HG02852 (cell line): ENCODE measurements around the gene ETS2.

Experiments
- ATAC-seq: cut with Tn5 transposase; IDR thresholded peaks from one replicate; pipeline ENCODE4 v1.9.1; 2021; ENCODE audit warnings: mild to moderate bottlenecking, moderate library complexity; ENCODE audit not compliant: unreplicated experiment

Gene ETS2

DNA sequence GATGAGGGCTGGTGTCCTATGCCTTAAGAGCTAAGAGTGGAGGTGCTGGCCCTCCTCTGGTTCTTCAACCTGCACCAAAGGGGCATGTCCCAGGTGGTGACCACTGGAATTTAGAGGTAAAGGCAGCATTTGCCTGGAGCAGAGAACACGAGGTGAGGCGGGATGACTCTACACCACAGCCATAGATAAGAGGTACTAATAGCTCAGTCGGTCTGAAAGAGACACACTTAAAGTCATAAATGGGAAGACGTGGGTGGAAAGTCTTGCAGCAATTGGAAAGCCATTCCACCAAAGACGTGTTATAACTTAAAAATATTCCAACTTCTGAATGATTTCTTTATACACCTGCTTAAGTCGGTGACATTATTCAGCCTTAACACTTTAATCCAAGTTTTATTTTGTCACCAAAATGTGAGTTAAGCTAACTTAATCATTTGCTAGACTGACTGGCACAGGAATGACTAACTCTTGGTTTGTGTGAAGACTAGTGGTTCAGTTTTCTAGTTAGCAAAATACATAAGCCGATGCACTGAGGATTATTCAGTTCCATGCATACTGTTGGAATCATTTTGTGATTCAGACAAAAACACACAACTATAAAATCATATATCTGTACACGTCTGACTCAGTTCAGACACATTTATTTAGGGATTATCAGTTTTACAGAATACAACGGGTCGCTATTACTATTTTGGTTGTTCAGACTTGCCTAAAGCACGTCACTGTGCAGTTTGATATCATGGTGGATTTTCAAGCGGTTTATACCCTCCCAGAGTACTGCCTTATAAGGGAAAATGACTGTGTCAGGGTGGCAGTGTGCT is 4.6 kb upstream of the ETS2 start:
- ATAC-seq, result no peak

GRCh38 chr21:38802050-38803026 is 3.4 kb upstream of the ETS2 start:
- ATAC-seq, result no peak

- ATAC-seq, result no peak
Observed at GRCh38 chr21:38803075-38803660, 2.6 kb upstream of the ETS2 start.

DNA sequence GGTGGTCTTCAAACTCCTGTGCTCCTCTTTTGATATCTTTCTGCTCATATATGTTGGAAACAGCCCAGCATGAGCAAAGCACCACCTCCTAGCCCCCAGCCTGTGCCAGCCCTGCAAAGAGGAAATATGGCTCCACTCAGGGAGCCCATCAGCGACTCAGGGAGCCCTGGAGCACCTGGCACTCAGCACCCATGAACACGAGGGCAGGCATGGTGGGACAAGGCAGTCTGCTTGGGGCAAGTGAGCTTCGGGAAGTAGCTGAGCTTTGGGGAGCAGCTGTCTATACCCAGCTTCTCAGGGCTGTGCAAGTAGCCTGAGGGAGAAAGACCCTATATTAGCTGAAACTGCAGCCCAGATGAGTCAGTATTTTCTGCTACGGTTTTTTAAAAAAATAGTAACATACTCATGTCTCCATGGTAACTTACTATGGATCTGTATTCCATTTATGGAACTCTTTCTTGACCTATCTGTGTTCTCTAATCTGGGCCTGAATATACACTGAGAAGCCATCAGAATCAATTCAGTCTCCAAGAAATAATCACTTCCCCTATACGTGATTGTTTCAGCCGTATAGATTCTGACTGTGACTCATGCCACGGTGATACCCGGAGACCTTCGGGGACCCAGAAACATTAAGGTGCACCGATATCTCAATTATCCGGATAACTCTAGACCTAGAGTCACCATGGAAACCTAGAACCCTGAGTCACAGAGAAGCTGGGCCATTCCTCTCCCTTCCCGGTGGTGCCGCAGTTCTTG is 1.5 kb upstream of the ETS2 start:
- no peak for ATAC-seq

DNA sequence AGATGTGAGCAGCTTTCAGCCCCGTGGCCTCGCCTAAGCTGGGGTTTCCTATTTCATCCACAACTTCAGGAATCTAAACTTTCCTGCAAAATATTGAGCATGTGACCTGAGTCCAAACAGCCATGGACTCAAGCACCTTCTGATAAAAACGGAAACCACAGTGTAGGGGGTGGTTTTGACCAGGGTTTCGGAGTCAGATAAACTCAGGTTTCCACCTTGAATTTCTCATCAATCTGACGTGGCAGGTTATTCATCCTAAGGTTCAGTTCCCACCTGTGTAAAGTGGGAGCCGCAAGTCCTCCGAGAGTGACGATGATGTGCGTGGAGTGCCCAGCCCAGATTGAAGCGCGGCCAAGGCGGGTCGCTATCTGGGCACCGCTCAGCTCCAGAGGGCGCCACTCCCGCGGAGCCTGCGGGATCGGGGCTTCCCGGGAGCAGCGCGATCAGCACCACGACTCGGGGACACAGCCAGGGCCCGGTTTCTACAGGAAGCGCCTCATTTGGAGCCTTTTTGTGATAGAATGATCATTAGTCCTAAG is 871 bp upstream of the ETS2 start:
- no peak for ATAC-seq

- peak; percentile 37 for ATAC-seq
Observed at GRCh38 chr21:38806153-38806941, 618 bp downstream of the ETS2 start.

GRCh38 chr21:38806942-38807284 is 1.2 kb downstream of the ETS2 start:
- no peak for ATAC-seq

- no peak for ATAC-seq
Observed at GRCh38 chr21:38807441-38807871, 1.7 kb downstream of the ETS2 start.

DNA sequence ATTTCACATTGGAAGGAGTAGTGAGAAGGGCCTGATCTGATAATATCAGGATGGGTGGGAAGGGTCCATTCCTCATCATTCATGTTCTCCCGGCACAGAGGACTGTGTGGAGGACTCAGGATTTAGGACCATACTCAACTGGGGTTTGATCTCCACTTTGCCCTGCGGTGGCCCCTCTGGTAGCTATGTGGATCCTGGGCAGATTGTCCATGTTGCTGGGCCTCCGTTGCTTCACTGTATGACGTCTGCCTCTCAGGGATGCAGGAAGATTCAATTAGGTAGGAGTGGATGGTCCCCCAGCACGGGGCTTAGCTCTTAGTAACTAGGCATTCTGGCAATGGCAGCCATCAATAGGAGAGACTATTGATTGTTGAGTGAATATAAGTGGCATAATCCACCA is 2.3 kb downstream of the ETS2 start:
- no peak for ATAC-seq

DNA sequence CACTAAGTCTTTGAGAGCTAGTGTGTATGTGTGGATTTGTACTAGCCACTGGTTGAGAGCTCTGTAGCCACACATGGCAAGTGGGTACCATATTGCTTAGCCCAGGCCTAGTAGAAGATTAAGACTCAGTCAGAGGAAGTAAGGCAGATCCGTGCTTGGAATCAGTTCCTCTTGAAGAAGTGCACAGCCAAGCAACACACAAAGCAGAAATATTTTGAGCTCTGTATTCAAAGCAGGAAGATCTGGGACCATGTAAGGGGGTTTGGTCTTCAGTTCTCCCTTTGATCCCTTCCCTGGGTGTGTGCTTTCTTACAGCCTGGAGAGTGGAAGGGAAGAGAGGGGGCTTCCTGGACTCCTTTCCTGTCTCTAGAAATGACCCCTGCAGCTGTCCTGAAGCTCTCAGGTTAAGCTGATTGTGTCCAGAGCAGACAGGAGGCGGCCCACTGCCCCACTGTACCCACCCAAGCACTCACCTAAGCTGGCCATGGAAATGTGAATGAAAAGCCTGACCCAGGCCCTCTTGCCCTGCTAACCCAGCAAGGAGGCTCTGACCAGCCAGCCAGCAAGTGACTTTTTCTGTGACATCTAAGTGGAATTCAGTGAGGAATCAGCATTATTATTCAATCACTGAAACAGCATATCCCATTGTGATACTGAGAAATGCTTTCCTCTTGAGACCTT is 3.6 kb downstream of the ETS2 start:
- ATAC-seq, result no peak

DNA sequence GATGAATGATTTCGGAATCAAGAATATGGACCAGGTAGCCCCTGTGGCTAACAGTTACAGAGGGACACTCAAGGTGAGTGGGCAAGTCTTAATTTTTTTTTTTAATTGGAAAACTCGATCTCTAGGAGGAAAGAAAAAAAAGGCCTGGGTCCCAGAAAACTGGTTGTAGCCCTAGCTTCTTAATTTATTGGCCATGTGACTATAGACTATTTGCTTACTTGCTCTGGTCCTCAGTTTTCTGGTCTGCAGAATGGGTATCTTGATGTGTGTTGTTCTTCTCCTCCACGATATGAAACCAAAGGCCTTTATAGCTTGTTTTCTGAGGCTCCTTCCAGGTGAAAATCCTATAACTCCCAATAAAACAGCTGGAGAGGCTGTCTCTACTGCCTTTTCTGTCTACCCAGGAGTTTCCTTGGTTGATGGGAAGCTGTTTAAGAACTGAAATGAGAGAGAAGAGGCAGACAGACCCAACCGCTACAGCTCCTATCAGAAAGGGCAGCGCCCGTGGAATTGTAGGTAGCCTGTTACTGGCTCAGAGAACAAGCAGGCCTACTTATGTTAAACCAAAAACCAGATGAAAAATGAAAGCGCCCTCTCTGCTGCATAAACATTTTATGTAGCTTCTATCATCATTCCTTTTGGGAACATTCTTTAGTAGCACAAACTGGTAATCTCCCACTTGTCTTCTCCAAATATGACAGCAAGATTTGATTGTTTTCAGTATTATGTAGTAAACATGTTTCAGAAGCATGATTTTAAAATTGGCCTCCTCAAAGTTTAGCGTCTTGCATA is 4.5 kb downstream of the ETS2 start:
- ATAC-seq, result no peak

DNA sequence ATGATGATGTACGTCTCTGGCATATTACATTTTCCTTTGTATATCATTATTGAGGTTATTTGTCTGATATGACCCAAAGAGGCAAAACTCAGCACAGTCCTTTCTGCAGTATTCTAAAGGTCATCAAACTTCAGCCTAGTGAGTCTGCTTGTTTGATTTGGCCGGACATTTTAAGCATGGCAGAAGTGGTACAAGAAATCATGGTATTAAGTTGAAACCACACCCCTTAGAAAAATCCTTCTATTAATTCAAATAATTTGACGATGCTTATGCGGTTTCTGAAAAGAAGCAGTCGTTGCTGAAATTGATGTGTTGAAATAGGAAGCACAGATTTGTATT is 5.1 kb downstream of the ETS2 start:
- no peak for ATAC-seq

- no peak for ATAC-seq
Observed at GRCh38 chr21:38811257-38811656, 5.5 kb downstream of the ETS2 start.

- no peak for ATAC-seq
Observed at GRCh38 chr21:38813143-38813542, 7.4 kb downstream of the ETS2 start.

DNA sequence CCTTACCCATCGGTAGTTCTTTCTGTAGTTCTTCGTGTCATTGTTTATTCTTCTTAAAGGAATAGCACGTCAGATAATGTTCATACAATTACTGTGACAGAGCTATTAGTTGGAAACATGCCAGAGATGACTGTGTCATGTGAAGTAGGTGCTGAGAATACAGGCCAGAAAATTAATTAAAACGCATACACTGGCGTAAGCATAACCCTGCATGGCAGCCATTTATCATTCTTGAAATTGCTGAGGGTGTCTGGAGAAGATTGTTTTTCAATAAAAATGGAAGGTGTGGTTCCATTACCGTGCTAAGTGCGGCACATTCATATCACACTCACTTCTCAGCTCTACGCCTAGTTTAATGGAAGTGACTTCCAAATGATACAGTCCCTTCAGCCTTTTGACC is 7.8 kb downstream of the ETS2 start:
- ATAC-seq, result no peak

DNA sequence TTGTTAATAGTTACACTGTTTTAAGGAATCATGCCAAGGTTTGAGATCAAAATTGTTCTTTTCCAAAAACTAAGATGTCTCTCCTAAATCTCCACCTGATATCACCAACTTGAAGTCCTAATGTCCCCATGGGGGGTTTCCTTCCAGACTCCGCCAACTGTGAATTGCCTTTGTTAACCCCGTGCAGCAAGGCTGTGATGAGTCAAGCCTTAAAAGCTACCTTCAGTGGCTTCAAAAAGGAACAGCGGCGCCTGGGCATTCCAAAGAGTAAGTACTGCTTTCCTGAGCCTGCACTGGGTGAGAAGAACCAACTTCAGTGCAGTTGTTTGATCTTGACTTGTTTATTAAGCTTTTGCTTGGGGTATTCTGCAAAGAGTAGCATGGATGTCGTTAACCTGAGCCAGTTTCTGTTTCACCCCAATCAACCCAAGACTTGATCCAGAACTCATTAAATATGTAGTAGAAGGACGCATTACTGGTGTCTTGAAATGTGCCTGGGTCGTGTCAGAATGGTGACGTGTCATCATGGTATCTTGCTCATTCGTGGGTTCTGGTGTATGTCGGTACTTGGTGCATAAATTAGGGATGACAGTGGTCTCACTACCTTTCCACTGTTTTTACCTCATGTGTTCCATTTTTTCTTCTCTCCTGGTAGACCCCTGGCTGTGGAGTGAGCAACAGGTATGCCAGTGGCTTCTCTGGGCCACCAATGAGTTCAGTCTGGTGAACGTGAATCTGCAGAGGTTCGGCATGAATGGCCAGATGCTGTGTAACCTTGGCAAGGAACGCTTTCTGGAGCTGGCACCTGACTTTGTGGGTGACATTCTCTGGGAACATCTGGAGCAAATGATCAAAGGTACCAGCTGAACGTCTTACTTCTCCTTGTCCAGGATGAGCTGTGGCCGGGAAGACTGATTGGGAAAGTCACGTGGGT is 8.7 kb downstream of the ETS2 start:
- no peak for ATAC-seq

GRCh38 chr21:38815060-38815405 is 9.3 kb downstream of the ETS2 start:
- ATAC-seq, result no peak
